SKM-1 treated with dmso at 0.1 percent for 144 hours (cell line): ENCODE data around the gene CCDC185.

ENCODE experiments used
- DNase-seq: peaks from one replicate; lab custom pipeline; 2025; ENCODE audit not compliant: unreplicated experiment; lab: John Stamatoyannopoulos, UW

CCDC185 gene

DNA sequence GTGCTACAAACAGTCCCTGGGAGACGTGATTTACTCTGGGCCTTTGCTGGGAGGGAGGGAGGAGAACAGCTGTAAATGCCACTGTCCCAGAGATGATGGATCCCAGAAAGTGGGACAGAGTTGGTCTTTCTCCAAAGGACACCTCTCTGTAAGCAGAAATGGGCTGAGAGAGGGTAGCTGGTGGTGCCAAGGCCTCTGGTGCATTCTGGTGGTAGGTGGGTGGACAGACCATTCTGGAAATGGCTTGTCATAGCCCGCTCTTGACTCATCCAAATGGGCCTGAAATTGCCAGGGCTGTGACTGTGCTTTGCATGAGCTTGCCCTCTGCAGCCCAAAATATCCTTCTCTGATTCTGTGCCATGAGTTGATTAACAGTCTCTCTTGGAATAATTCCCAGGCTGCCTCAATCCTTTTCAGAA is 36.1 kb downstream of the CCDC185 start:
- DNase-seq, result no peak

DNA sequence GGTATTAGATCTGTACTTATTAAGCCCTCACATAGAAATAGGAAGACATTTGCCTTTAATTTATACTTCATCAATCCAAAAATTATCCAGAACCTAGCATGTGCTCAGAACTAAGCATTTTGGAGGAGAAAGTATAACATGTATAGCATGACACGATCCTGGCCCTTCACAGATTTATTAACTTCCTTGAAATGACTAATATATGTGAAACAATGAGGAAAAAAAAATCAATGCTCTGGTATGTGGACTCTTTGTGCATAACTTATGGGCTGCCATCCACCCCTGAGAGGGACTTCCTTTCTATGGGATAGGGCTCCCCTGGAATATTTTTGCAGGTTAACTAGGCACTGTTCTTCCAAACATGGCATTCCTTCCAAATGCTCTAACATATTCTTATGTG is 36.6 kb downstream of the CCDC185 start:
- DNase-seq, result no peak

DNA sequence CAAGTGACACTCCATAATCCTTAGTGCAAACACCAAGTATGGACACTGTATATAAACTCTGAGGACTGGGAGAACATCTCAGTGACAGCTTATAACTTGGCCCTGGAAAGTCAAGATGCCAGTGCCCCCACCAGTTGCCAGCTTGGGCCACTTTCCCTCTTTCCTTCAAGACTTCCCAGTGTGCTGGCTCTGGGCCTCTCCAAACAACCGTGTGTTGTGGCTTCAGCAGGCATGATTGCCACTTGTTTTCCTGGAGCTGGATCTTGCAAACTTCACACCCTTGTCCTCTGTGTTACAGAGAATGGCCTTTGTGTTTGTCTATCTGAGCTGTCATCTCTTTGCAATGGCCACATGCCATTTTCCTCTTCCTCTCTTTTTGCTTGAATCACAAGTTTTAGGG is 37.0 kb downstream of the CCDC185 start:
- DNase-seq, result no peak

DNA sequence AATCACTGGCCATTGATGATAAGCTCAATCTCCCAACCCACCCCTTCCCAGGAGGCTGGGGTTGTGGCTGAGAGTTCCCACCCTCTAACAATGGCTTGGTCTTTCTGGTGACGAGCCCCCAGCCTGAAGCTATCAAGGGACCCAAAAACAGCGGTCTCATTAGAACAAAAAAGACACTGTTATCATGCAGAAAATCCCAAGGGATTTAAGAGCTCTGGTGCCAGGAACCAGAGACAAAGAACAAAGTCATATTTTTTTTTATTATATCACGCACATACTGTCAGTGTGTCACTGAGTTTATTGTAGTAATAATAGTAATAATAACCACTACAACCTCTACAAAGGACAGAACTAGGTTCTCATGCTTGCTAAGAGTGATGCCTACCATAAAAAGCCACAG is 43.9 kb downstream of the CCDC185 start:
- no peak for DNase-seq

DNA sequence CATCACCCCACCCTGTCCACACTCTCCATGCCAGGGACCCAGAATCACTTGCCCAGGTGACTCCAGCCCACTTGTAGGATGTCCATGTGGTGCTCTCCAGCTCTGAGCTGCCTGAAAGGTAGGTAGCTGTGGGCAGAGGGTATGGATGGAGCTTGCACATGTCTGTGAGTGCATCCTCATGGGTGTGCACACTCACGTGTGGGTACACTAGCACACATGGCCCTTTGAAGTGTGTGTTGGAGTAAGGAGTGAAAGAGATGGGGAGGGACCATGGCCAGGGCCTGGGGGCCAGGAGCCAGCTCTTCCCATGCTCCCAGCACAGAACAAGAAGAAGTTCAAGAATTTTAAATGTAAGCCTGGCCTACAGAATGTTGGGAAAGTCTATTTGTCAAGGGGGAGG is 50.2 kb downstream of the CCDC185 start:
- no peak for DNase-seq

DNA sequence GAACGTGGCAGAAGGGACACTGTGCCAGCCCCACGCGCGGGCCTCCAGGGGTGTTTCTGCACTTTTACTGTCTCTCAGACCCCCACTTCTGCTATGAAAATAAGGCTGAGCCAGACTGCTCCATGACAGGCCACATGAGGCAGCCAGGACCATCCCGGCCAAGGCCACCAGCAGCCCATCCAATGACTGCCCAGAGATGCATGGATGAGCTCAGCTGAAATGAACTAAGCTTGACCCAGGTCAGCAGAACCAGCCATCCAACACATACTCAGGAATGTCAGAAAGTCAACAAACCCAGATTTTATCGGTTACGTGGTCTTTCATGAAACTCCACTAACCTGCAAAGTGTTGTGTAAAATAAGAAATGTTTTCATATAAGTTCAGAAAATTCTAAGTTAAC is 51.2 kb downstream of the CCDC185 start:
- no peak for DNase-seq
